ENCODE data around the gene CSNK2B. TPM values are rescaled to one million over a fixed set of nuclear protein-coding genes. Genes with fewer than 3 reads are reported as not detected.

The CSNK2B gene
- polyA plus RNA-seq, 1 donor (not counting 4 experiments of a cell fraction or from before 2014, with no cell fraction given) = 43.7 TPM

DNA sequence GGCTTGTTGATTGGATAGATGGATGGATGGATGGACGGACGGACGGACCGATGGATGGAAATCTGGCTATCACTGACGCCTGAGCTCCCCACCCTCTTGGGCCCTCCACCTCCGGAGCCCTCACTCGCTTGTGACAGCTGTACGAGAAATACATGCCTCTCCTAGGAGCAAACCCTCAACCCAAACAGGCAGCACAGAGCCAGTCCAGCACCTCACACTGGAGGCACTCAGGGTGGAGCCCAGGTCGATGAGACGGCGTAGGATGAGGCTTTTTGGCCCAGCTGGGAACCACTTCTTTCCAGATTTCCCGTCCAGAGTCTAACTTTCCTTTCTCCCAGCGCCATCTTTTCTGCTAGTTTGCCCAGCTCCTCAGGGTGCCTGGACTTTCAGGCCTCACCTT, 17.7 kb downstream of the CSNK2B start:
- Histone ChIP-seq H3K9me3 (ENCODE audit: control insufficient read depth, low read depth, low read length) (no peaks in the 10 kb centered on the region), H3K9me1 (ENCODE audit: control insufficient read depth, extremely low read depth, insufficient read depth, low read length) (no peaks in the 10 kb centered on the region), H2AFZ (ENCODE audit: control insufficient read depth, low read length) (no peak overlapping the region), H4K20me1 (ENCODE audit: control insufficient read depth, extremely low read depth, insufficient read depth, low read length) (no peaks in the 10 kb centered on the region), H3K4me2 (ENCODE audit: control insufficient read depth, extremely low read depth, insufficient read depth, low read depth, low read length) (no peak overlapping the region), H3K4me3 (ENCODE audit: control insufficient read depth in 2 of 3, extremely low read depth in 1 of 3, insufficient read depth in 2 of 3, low read depth in 1 of 3, low read length in 3 of 3) (no peak overlapping the region), H3K27me3 (ENCODE audit: control insufficient read depth, extremely low read depth, insufficient read depth, low read length) (no peaks in the 10 kb centered on the region), H3K36me3 (ENCODE audit: control insufficient read depth in 2 of 2, extremely low read depth in 1 of 2, insufficient read depth in 2 of 2, low read length in 2 of 2) (peaks cover 0 to 24% of the 10 kb centered on the region in 2 experiments), H3K79me2 (ENCODE audit: control insufficient read depth, insufficient read depth, low read length) (no peaks in the 10 kb centered on the region), H3K9ac (ENCODE audit: control insufficient read depth, extremely low read depth, insufficient read depth, low read length) (no peak overlapping the region), H3K27ac (ENCODE audit: control insufficient read depth, insufficient read depth, low read length) (no peak overlapping the region), H3K4me1 (ENCODE audit: control insufficient read depth, extremely low read depth, insufficient read depth, low read length) (peaks cover 11% of the 10 kb centered on the region)
- DNase-seq (ENCODE audit: low read depth, low spot score) (no peak), FAIRE-seq (no peak)
- dilution Hi-C loops (cut with MboI; ENCODE audit: extremely low pct_ligation_motif_present, low sequenced_read_pairs) = no loop called here
- TF ChIP-seq EZH2 (IDR thresholded peaks at IDR 0.05; ENCODE audit: low read length) = no peak
- TF ChIP-seq, protein P1, sequence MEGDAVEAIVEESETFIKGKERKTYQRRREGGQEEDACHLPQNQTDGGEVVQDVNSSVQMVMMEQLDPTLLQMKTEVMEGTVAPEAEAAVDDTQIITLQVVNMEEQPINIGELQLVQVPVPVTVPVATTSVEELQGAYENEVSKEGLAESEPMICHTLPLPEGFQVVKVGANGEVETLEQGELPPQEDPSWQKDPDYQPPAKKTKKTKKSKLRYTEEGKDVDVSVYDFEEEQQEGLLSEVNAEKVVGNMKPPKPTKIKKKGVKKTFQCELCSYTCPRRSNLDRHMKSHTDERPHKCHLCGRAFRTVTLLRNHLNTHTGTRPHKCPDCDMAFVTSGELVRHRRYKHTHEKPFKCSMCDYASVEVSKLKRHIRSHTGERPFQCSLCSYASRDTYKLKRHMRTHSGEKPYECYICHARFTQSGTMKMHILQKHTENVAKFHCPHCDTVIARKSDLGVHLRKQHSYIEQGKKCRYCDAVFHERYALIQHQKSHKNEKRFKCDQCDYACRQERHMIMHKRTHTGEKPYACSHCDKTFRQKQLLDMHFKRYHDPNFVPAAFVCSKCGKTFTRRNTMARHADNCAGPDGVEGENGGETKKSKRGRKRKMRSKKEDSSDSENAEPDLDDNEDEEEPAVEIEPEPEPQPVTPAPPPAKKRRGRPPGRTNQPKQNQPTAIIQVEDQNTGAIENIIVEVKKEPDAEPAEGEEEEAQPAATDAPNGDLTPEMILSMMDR (optimal IDR thresholded peaks at IDR 0.05 in 1 of 3, IDR thresholded peaks at IDR 0.05 in 1 of 3, conservative IDR thresholded peaks at IDR 0.05 in 1 of 3; ENCODE audit: extremely low read depth in 1 of 3, insufficient read depth in 2 of 3, low read length in 3 of 3) = no peak

DNA sequence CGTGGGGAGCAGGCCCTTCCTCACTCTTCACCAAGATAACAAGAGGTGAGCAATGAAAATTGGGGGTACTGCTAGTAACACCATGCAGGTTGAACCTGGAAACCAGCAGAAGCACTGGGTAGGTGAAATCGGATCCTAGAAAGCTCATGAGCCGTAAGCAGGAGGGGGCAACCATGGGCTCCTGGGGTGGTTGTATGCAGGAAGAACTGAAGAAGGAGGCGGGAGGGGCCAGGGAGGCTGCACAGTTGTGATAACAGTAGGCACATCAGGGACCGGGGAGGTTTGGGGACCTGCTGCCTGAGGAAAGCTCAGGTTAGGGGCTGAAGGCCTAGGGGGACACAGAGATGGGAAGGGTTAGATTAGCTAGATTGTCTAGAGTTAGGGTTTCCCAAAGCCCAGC, 20.6 kb downstream of the CSNK2B start:
- FAIRE-seq = no peak
- dilution Hi-C loops (cut with MboI; ENCODE audit: extremely low pct_ligation_motif_present, low sequenced_read_pairs) = no loop called here
- Histone ChIP-seq H3K4me1 (ENCODE audit: control insufficient read depth, extremely low read depth, insufficient read depth, low read length) (peaks cover 3% of the 10 kb centered on the region), H3K4me2 (ENCODE audit: control insufficient read depth, extremely low read depth, insufficient read depth, low read depth, low read length) (no peak overlapping the region), H3K9ac (ENCODE audit: control insufficient read depth, extremely low read depth, insufficient read depth, low read length) (no peak overlapping the region), H3K27me3 (ENCODE audit: control insufficient read depth, extremely low read depth, insufficient read depth, low read length) (no peaks in the 10 kb centered on the region), H3K9me3 (ENCODE audit: control insufficient read depth, low read depth, low read length) (no peaks in the 10 kb centered on the region), H4K20me1 (ENCODE audit: control insufficient read depth, extremely low read depth, insufficient read depth, low read length) (no peaks in the 10 kb centered on the region), H3K36me3 (ENCODE audit: control insufficient read depth in 2 of 2, extremely low read depth in 1 of 2, insufficient read depth in 2 of 2, low read length in 2 of 2) (peaks cover 7 to 38% of the 10 kb centered on the region in 2 experiments), H3K27ac (ENCODE audit: control insufficient read depth, insufficient read depth, low read length) (no peak overlapping the region), H2AFZ (ENCODE audit: control insufficient read depth, low read length) (no peak overlapping the region), H3K9me1 (ENCODE audit: control insufficient read depth, extremely low read depth, insufficient read depth, low read length) (no peaks in the 10 kb centered on the region), H3K79me2 (ENCODE audit: control insufficient read depth, insufficient read depth, low read length) (no peaks in the 10 kb centered on the region), H3K4me3 (ENCODE audit: control insufficient read depth in 2 of 3, extremely low read depth in 1 of 3, insufficient read depth in 2 of 3, low read depth in 1 of 3, low read length in 3 of 3) (no peak overlapping the region)
- DNase-seq (ENCODE audit: low read depth, low spot score) = no peak
- TF ChIP-seq, protein P1 (optimal IDR thresholded peaks at IDR 0.05 in 1 of 3, IDR thresholded peaks at IDR 0.05 in 1 of 3, conservative IDR thresholded peaks at IDR 0.05 in 1 of 3; ENCODE audit: extremely low read depth in 1 of 3, insufficient read depth in 2 of 3, low read length in 3 of 3) = no peak
- TF ChIP-seq EZH2 (IDR thresholded peaks at IDR 0.05; ENCODE audit: low read length) = no peak

Measured in keratinocyte (primary cell).